Uterus (tissue), 4 donors: Measurements from ENCODE around the gene CRYBG2. TPM values are rescaled to one million over a fixed set of nuclear protein-coding genes. Genes with fewer than 3 reads are reported as not detected.

Source experiments
- DNase-seq, 2 donors: peaks; one replicate each; pipeline ENCODE4 v3.0.0-alpha.2; 2019 to 2020
- H3K27ac ChIP-seq, 2 donors: fragments of 200-600 bp; sonication (generic); 1 replicate in 1 of 2; 2 replicates in 1 of 2; pipeline ENCODE4 v1.5.1; 2016 to 2018
- H3K27me3 ChIP-seq, 2 donors: fragments of 200-600 bp; sonication (generic); one replicate each; pipeline ENCODE4 v1.5.1; 2018 to 2019; ENCODE audit warnings: control low read depth in 1 of 2
- H3K36me3 ChIP-seq, 2 donors: fragments of 200-600 bp; sonication (generic); one replicate each; pipeline ENCODE4 v1.5.1; 2019; ENCODE audit warnings: control low read depth in 1 of 2
- H3K4me1 ChIP-seq, 2 donors: fragments of 200-600 bp; sonication (generic); one replicate each; pipeline ENCODE4 v1.5.1; 2018 to 2019; ENCODE audit warnings: control low read depth in 1 of 2
- H3K4me3 ChIP-seq, 2 donors: fragments of 200-600 bp; sonication (generic); 1 replicate in 1 of 2; 2 replicates in 1 of 2; pipeline ENCODE4 v1.5.1; 2018 to 2019; ENCODE audit warnings: mild to moderate bottlenecking in 1 of 2
- H3K9me3 ChIP-seq, 2 donors: fragments of 200-600 bp; sonication (generic); one replicate each; pipeline ENCODE4 v1.5.1; 2019; ENCODE audit warnings: control low read depth in 1 of 2
- POLR2A ChIP-seq, 2 donors: fragments of 450-650 bp; IDR thresholded peaks; one replicate each; pipeline ENCODE4 v1.6.1; 2016; ENCODE audit warnings: antibody characterized with exemption in 2 of 2, mild to moderate bottlenecking in 1 of 2, moderate library complexity in 1 of 2
- intact Hi-C: fragments of 100-400 bp; cut with DNase I; formaldehyde crosslinking; loops from one replicate; pipeline ENCODE4 v1.15.1; 2023; ENCODE audit warnings: low total_unique reads
- total RNA-seq, 4 donors: library from RNA; depleted of rRNA in 3 of 4; stranded (reverse); fragments of >200 nt in 3 of 4; gene quantifications; one replicate each; pipeline versions ENCODE4 v1.1.0 to v1.2.4, GENCODE V29; 2014 to 2023
- TF ChIP-seq, protein P1 (sequence below), 4 experiments: fragments of 200-600 bp in 2 of 4; fragments of 450-650 bp in 2 of 4; sonication (generic) in 2 of 4; IDR thresholded peaks; one replicate each; pipeline ENCODE4 v1.5.1; 2016 to 2019; ENCODE audit warnings: antibody characterized with exemption in 4 of 4, mild to moderate bottlenecking in 2 of 4, moderate library complexity in 1 of 4
- donor health status: DM: yes; HTN: yes; CAD: no.

CRYBG2 gene
- total RNA-seq, 4 donors from 2014 or later: 3.0 TPM; not detected in 3

GRCh38 chr1:26281971-26282370 is 72.0 kb downstream of the CRYBG2 start:
- Histone ChIP-seq H3K4me1 (peaks cover 0 to 8% of the 10 kb centered on the region in 2 donors), H3K4me3 (no peak overlapping the region), H3K36me3 (no peaks in the 10 kb centered on the region), H3K27me3 (no peaks in the 10 kb centered on the region), H3K27ac (no peak overlapping the region), H3K9me3 (no peaks in the 10 kb centered on the region)
- no peak for TF ChIP-seq POLR2A (IDR thresholded peaks at IDR 0.05)
- TF ChIP-seq, protein P1, sequence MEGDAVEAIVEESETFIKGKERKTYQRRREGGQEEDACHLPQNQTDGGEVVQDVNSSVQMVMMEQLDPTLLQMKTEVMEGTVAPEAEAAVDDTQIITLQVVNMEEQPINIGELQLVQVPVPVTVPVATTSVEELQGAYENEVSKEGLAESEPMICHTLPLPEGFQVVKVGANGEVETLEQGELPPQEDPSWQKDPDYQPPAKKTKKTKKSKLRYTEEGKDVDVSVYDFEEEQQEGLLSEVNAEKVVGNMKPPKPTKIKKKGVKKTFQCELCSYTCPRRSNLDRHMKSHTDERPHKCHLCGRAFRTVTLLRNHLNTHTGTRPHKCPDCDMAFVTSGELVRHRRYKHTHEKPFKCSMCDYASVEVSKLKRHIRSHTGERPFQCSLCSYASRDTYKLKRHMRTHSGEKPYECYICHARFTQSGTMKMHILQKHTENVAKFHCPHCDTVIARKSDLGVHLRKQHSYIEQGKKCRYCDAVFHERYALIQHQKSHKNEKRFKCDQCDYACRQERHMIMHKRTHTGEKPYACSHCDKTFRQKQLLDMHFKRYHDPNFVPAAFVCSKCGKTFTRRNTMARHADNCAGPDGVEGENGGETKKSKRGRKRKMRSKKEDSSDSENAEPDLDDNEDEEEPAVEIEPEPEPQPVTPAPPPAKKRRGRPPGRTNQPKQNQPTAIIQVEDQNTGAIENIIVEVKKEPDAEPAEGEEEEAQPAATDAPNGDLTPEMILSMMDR (IDR thresholded peaks at IDR 0.05): no peak
- DNase-seq: no peak
- intact Hi-C loops: loop anchor here (5.0 kb wide), 1 partner anchor 40 kb away; no protein-coding TSS in a partner anchor

DNA sequence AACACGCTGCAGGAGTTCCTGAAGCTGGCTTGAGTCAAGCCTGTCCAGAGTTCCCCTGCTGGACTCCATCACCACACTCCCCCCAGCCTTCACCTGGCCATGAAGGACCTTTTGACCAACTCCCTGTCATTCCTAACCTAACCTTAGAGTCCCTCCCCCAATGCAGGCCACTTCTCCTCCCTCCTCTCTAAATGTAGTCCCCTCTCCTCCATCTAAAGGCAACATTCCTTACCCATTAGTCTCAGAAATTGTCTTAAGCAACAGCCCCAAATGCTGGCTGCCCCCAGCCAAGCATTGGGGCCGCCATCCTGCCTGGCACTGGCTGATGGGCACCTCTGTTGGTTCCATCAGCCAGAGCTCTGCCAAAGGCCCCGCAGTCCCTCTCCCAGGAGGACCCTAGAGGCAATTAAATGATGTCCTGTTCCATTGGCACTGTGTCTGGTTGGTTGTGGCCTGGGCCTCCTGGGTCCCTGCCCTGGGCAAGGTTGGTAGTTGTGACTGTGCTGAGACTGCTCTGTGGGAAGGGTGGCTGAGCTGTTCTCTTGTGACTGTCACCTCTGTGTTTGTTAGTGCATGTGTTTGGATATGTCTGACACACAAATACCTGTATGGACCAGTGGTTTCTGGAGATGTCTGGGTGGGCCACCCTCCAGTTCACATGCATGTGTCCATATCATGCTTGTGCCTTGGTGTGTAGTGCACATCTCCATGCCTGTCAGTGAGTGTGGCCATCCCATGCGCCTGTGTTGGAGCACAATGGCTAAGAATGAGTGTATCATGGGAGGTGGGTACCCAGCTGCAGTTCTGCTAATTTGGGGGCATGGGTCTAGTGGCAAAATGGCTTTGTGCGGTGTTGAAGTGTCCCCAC is 72.6 kb downstream of the CRYBG2 start:
- peaks cover 0 to 12% of the 10 kb centered on the region in 2 donors for H3K4me1 ChIP-seq
- intact Hi-C loops: loop anchor here (5.0 kb wide), 1 partner anchor 41 kb away; no protein-coding TSS in a partner anchor
- no peaks in the 10 kb centered on the region for H3K36me3 ChIP-seq
- no peak for TF ChIP-seq POLR2A (IDR thresholded peaks at IDR 0.05)
- TF ChIP-seq, protein P1 (IDR thresholded peaks at IDR 0.05): no peak
- H3K27me3 ChIP-seq: no peaks in the 10 kb centered on the region
- no peak overlapping the region for H3K4me3 ChIP-seq
- no peaks in the 10 kb centered on the region for H3K9me3 ChIP-seq
- peak overlapping the region; percentile 93 for H3K27ac ChIP-seq
- DNase-seq: no peak

- H3K4me3 ChIP-seq: peak overlapping the region; percentile 56 to 85
- intact Hi-C loops: loop anchor here (5.0 kb wide), 1 partner anchor 42 kb away; no protein-coding TSS in a partner anchor
- peak in 1 of 2 donors; percentile 50 for DNase-seq
- no peaks in the 10 kb centered on the region for H3K9me3 ChIP-seq
- H3K27me3 ChIP-seq: no peaks in the 10 kb centered on the region
- TF ChIP-seq, protein P1 (IDR thresholded peaks at IDR 0.05): no peak
- no peak for TF ChIP-seq POLR2A (IDR thresholded peaks at IDR 0.05)
- H3K36me3 ChIP-seq: no peaks in the 10 kb centered on the region
- H3K27ac ChIP-seq: peak overlapping the region; percentile 93
- H3K4me1 ChIP-seq: peaks cover 3 to 19% of the 10 kb centered on the region in 2 donors
Measured at GRCh38 chr1:26280333-26281042, 73.4 kb downstream of the CRYBG2 start.

DNA sequence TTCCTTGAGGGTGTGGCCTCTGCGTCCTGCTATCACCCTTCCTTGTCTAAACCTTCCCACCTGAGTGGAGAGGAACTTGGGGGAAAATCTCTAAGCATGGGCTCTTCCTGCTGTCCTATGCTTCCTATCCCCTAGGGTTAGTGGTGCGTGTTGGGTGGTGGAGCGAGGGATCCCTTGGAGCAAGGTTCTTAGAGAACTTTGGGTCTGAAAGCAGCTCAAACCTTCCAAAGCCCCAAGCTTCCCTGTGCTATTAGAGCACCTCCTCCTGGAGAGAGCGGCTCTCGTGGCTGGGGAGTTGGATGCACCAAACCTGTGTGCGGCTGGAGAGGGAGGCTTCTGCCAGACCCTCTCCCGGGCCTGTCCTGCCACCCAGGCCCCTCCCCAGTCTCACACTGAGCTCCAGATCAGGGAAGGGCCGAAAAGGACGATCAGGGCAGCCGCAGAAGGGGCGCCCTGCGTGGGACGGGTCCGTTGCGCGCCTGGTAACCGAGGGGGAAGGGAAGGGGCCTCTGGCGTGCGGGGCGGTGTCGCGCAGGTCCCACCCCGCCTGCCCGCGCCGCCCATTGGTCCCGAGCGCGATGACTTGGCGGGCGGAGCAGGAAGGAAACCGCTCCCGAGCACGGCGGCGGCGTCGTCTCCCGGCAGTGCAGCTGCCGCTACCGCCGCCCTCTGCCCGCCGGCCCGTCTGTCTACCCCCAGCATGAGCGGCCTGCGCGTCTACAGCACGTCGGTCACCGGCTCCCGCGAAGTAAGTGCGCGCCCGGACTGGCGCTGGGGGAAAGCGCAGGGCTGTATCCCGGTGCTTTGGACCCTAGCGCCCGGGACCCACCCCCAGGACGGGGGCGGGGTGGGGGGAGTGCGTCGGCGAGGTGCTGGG is 74.2 kb downstream of the CRYBG2 start, which contains the start of gene SH3BGRL3:
TSS of gene SH3BGRL3 (plus strand) at position 631 of the 877 bp plus-strand sequence. CDS start at position 701, 70 bp downstream.
- DNase-seq: peak; percentile 83 to 85
- intact Hi-C loops: loop anchor here (5.0 kb wide), 1 partner anchor 43 kb away; no protein-coding TSS in a partner anchor
- Histone ChIP-seq H3K36me3 (no peaks in the 10 kb centered on the region), H3K9me3 (no peaks in the 10 kb centered on the region), H3K4me3 (peak within 1 kb of the TSS; percentile 56 to 85), H3K4me1 (peaks cover 3 to 19% of the 10 kb centered on the region in 2 donors), H3K27ac (peak within 1 kb of the TSS; percentile 93), H3K27me3 (no peaks in the 10 kb centered on the region)
- TF ChIP-seq, protein P1 (IDR thresholded peaks at IDR 0.05): peak; percentile 21 to 53 (median 32)
- TF ChIP-seq POLR2A (IDR thresholded peaks at IDR 0.05): peak; percentile 87 to 95
